Right atrium auricular region (tissue), 2 donors: ENCODE results near the gene SLFN5. TPM values are rescaled to one million over a fixed set of nuclear protein-coding genes. Genes with fewer than 3 reads are reported as not detected.

ENCODE experiments used
- DNase-seq: peaks from one replicate; pipeline ENCODE4 v3.0.0-alpha.2; 2019; ENCODE audit warnings: low spot score
- H3K27ac ChIP-seq, 2 donors: fragments of 200-600 bp; sonication (generic); 1 replicate in 1 of 2; 2 replicates in 1 of 2; pipeline ENCODE4 v1.5.1; 2016 to 2019
- H3K27me3 ChIP-seq, 2 donors: fragments of 200-600 bp; sonication (generic); one replicate each; pipeline versions ENCODE4 v1.5.1 to v1.6.0; 2017 to 2019
- H3K36me3 ChIP-seq: fragments of 200-600 bp; sonication (generic); one replicate; pipeline ENCODE4 v1.5.1; 2016
- H3K4me1 ChIP-seq, 2 donors: fragments of 200-600 bp; sonication (generic); one replicate each; pipeline versions ENCODE4 v1.5.1 to v1.6.0; 2017 to 2019
- H3K4me3 ChIP-seq, 2 donors: fragments of 200-600 bp; sonication (generic); 1 replicate in 1 of 2; 2 replicates in 1 of 2; pipeline ENCODE4 v1.5.1; 2017 to 2019; ENCODE audit warnings: mild to moderate bottlenecking in 1 of 2, moderate library complexity in 1 of 2
- H3K9me3 ChIP-seq, 2 donors: fragments of 200-600 bp; sonication (generic); one replicate each; pipeline ENCODE4 v1.5.1; 2019
- CTCF ChIP-seq, 2 donors: fragments of 200-600 bp; sonication (generic); IDR thresholded peaks; one replicate each; pipeline ENCODE4 v1.5.1; 2019; ENCODE audit warnings: antibody characterized with exemption in 2 of 2
- total RNA-seq, 2 donors: library from RNA; depleted of rRNA; stranded (reverse); fragments of >200 nt; gene quantifications; one replicate each; pipeline ENCODE4 v1.1.0, GENCODE V29; 2016

Gene SLFN5
- total RNA-seq, 2 donors from 2014 or later: 11.1 to 12.9 TPM

- TF ChIP-seq CTCF (IDR thresholded peaks at IDR 0.05): no peak
- peak overlapping the region; percentile 95 to 96 for H3K27ac ChIP-seq
- DNase-seq: peak; percentile 86
- no peaks in the 10 kb centered on the region for H3K27me3 ChIP-seq
- H3K36me3 ChIP-seq: no peaks in the 10 kb centered on the region
- H3K4me1 ChIP-seq: peaks cover 0 to 41% of the 10 kb centered on the region in 2 donors
- H3K9me3 ChIP-seq: no peaks in the 10 kb centered on the region
- peak overlapping the region; percentile 64 to 81 for H3K4me3 ChIP-seq
Measured at GRCh38 chr17:35243561-35244340, 879 bp downstream of the SLFN5 start.

- Histone ChIP-seq H3K36me3 (no peaks in the 10 kb centered on the region), H3K27ac (peak overlapping the region; percentile 95 to 96), H3K27me3 (no peaks in the 10 kb centered on the region), H3K4me3 (peak overlapping the region; percentile 64 to 81), H3K4me1 (peaks cover 0 to 41% of the 10 kb centered on the region in 2 donors), H3K9me3 (no peaks in the 10 kb centered on the region)
- no peak for TF ChIP-seq CTCF (IDR thresholded peaks at IDR 0.05)
- peak; percentile 97 for DNase-seq
Measured at GRCh38 chr17:35244341-35245195, 1.7 kb downstream of the SLFN5 start.

- Histone ChIP-seq H3K4me3 (peak overlapping the region in 1 of 2 donors; percentile 81), H3K27ac (peak overlapping the region; percentile 95 to 96)
- DNase-seq: no peak
Measured at GRCh38 chr17:35245196-35245486, 2.3 kb downstream of the SLFN5 start.

GRCh38 chr17:35252651-35253050, 9.8 kb downstream of the SLFN5 start:
- peaks cover 0 to 40% of the 10 kb centered on the region in 2 donors for H3K4me1 ChIP-seq
- no peak for DNase-seq
- H3K4me3 ChIP-seq: no peak overlapping the region
- no peaks in the 10 kb centered on the region for H3K27me3 ChIP-seq
- H3K9me3 ChIP-seq: no peaks in the 10 kb centered on the region
- no peaks in the 10 kb centered on the region for H3K36me3 ChIP-seq
- H3K27ac ChIP-seq: no peak overlapping the region
- no peak for TF ChIP-seq CTCF (IDR thresholded peaks at IDR 0.05)

More at GRCh38 chr17:35245196-35245486, 2.3 kb downstream of the SLFN5 start:
- Histone ChIP-seq H3K27me3 (no peaks in the 10 kb centered on the region), H3K4me1 (peaks cover 0 to 41% of the 10 kb centered on the region in 2 donors), H3K9me3 (no peaks in the 10 kb centered on the region), H3K36me3 (no peaks in the 10 kb centered on the region)
- no peak for TF ChIP-seq CTCF (IDR thresholded peaks at IDR 0.05)

- no peak overlapping the region for H3K4me3 ChIP-seq
- TF ChIP-seq CTCF (IDR thresholded peaks at IDR 0.05): no peak
- peak; percentile 79 for DNase-seq
- H3K9me3 ChIP-seq: no peaks in the 10 kb centered on the region
- H3K36me3 ChIP-seq: no peaks in the 10 kb centered on the region
- H3K27ac ChIP-seq: peak overlapping the region; percentile 37 to 49
- H3K4me1 ChIP-seq: peaks cover 0 to 44% of the 10 kb centered on the region in 2 donors
- no peaks in the 10 kb centered on the region for H3K27me3 ChIP-seq
Measured at GRCh38 chr17:35254107-35254773, 11.4 kb downstream of the SLFN5 start.
